Hepatic stellate cell (primary cell): ENCODE data around the gene BBS10.
"Not testable (repeated sequence)": the region's sequence is repeated elsewhere in the genome, so short reads cannot be mapped to it uniquely, and the experiment has no call there.

Experiments
- DNase-seq: peaks from one replicate; pipeline ENCODE4 v3.0.0; 2011; ENCODE audit warnings: low spot score

The BBS10 gene

GRCh38 chr12:76329606-76330005 lies 18.6 kb downstream of the BBS10 start:
- DNase-seq = no peak

- peak; percentile 83 for DNase-seq
Measured at GRCh38 chr12:76329159-76329558, 19.1 kb downstream of the BBS10 start.

- not testable (repeated sequence) for DNase-seq
Measured at GRCh38 chr12:76319595-76320319, 28.5 kb downstream of the BBS10 start.

GRCh38 chr12:76318773-76319594 lies 29.2 kb downstream of the BBS10 start:
- no peak for DNase-seq

- no peak for DNase-seq
Measured at GRCh38 chr12:76317976-76318375, 30.2 kb downstream of the BBS10 start.

- DNase-seq = no peak
Measured at GRCh38 chr12:76316468-76316867, 31.7 kb downstream of the BBS10 start.

GRCh38 chr12:76313299-76313698 lies 34.9 kb downstream of the BBS10 start:
- no peak for DNase-seq

- no peak for DNase-seq
Measured at GRCh38 chr12:76312315-76312714, 35.9 kb downstream of the BBS10 start.

- DNase-seq = no peak
Measured at GRCh38 chr12:76311796-76312195, 36.4 kb downstream of the BBS10 start.

- no peak for DNase-seq
Measured at GRCh38 chr12:76310110-76310509, 38.1 kb downstream of the BBS10 start.

GRCh38 chr12:76308866-76309265 lies 39.3 kb downstream of the BBS10 start:
- DNase-seq = no peak

- DNase-seq = no peak
Measured at GRCh38 chr12:76307083-76307482, 41.1 kb downstream of the BBS10 start.

- no peak for DNase-seq
Measured at GRCh38 chr12:76303989-76304460, 44.2 kb downstream of the BBS10 start.

- DNase-seq = no peak
Measured at GRCh38 chr12:76303365-76303764, 44.9 kb downstream of the BBS10 start.

GRCh38 chr12:76300297-76300665 lies 47.9 kb downstream of the BBS10 start:
- no peak for DNase-seq

GRCh38 chr12:76299536-76300296 lies 48.5 kb downstream of the BBS10 start:
- DNase-seq = no peak
